ENCODE data around the gene GRK5.

GRCh38 chr10:119483839-119484238 lies 276.5 kb downstream of the GRK5 start:
- TF ChIP-seq, protein P1, sequence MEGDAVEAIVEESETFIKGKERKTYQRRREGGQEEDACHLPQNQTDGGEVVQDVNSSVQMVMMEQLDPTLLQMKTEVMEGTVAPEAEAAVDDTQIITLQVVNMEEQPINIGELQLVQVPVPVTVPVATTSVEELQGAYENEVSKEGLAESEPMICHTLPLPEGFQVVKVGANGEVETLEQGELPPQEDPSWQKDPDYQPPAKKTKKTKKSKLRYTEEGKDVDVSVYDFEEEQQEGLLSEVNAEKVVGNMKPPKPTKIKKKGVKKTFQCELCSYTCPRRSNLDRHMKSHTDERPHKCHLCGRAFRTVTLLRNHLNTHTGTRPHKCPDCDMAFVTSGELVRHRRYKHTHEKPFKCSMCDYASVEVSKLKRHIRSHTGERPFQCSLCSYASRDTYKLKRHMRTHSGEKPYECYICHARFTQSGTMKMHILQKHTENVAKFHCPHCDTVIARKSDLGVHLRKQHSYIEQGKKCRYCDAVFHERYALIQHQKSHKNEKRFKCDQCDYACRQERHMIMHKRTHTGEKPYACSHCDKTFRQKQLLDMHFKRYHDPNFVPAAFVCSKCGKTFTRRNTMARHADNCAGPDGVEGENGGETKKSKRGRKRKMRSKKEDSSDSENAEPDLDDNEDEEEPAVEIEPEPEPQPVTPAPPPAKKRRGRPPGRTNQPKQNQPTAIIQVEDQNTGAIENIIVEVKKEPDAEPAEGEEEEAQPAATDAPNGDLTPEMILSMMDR (IDR thresholded peaks at IDR 0.05) = no peak
- TF ChIP-seq POLR2AphosphoS5 (IDR thresholded peaks at IDR 0.05; ENCODE audit: low read depth, low read length) (no peak), SIN3A (IDR thresholded peaks at IDR 0.05; ENCODE audit: borderline replicate concordance, insufficient read depth, low read depth, low read length) (no peak), REST (IDR thresholded peaks at IDR 0.05; ENCODE audit: insufficient read depth in 1 of 2, low read depth in 2 of 2, low read length in 1 of 2) (no peak), TCF7L2 (IDR thresholded peaks at IDR 0.05; ENCODE audit: low read depth, low read length) (no peak)

All from Panc1 (cell line).